Esophagus squamous epithelium (tissue), 5 donors: Measurements from ENCODE around the gene PDGFB. TPM values are rescaled to one million over a fixed set of nuclear protein-coding genes. Genes with fewer than 3 reads are reported as not detected.

Experiments used
- DNase-seq: peaks from one replicate; lab custom pipeline; 2025; lab: John Stamatoyannopoulos, UW
- H3K27ac ChIP-seq, 4 donors: fragments of 200-600 bp; sonication (generic); one replicate each; pipeline ENCODE4 v1.5.1; 2016 to 2019; ENCODE audit warnings: mild to moderate bottlenecking in 1 of 4
- H3K27me3 ChIP-seq, 4 donors: fragments of 200-600 bp; sonication (generic); 1 replicate in 3 of 4; 2 replicates in 1 of 4; pipeline versions ENCODE4 v1.5.1 to v1.6.0; 2017 to 2021; ENCODE audit warnings: antibody characterized with exemption in 1 of 4
- H3K36me3 ChIP-seq, 3 donors: fragments of 200-600 bp; sonication (generic); one replicate each; pipeline ENCODE4 v1.5.1; 2016 to 2019
- H3K4me1 ChIP-seq, 3 donors: fragments of 200-600 bp; sonication (generic); one replicate each; pipeline ENCODE4 v1.5.1; 2017 to 2019
- H3K4me3 ChIP-seq, 4 donors: fragments of 200-600 bp; sonication (generic); 1 replicate in 3 of 4; 2 replicates in 1 of 4; pipeline ENCODE4 v1.5.1; 2016 to 2019; ENCODE audit warnings: mild to moderate bottlenecking in 2 of 4, moderate library complexity in 1 of 4
- H3K9me3 ChIP-seq, 3 donors: fragments of 200-600 bp; sonication (generic); one replicate each; pipeline ENCODE4 v1.5.1; 2016 to 2019
- CTCF ChIP-seq, 6 experiments: fragments of 450-650 bp in 4 of 6; fragments of 200-600 bp in 2 of 6; sonication (generic) in 2 of 6; IDR thresholded peaks; one replicate each; pipeline ENCODE4 v1.5.1; 2016 to 2019; ENCODE audit warnings: antibody characterized with exemption in 6 of 6, mild to moderate bottlenecking in 4 of 6, moderate library complexity in 4 of 6
- POLR2A ChIP-seq, 4 donors: fragments of 450-650 bp; IDR thresholded peaks; one replicate each; pipeline ENCODE4 v1.6.1; 2017; ENCODE audit warnings: antibody characterized with exemption in 4 of 4, mild to moderate bottlenecking in 4 of 4, moderate library complexity in 3 of 4
- WGBS, 2 donors: methylation state at CpG; one replicate each; pipeline ENCODE4 v1.1.5; 2018; 5-methylcytosine and 5-hydroxymethylcytosine counted together
- intact Hi-C: fragments of 100-400 bp; cut with DNase I; formaldehyde crosslinking; loops from one replicate; pipeline ENCODE4 v1.15.0; 2022
- total RNA-seq, 4 donors: library from RNA; depleted of rRNA; stranded (reverse); fragments of >200 nt; gene quantifications; one replicate each; pipeline ENCODE4 v1.1.0, GENCODE V29; 2016
- donor health status: DM: yes; HTN: yes; CAD: no.

PDGFB gene
- total RNA-seq, 4 donors from 2014 or later: 1.2 to 6.3 (median 3.7) TPM

- no peak overlapping the region for H3K27ac ChIP-seq
- no peak for TF ChIP-seq POLR2A (IDR thresholded peaks at IDR 0.05)
- TF ChIP-seq CTCF (IDR thresholded peaks at IDR 0.05): no peak
- H3K4me1 ChIP-seq: peaks cover 23 to 45% (median 24%) of the 10 kb centered on the region in 3 donors
- intact Hi-C loops: no loop called here
- no peak for DNase-seq
- H3K27me3 ChIP-seq: peaks cover 0 to 97% (median 3%) of the 10 kb centered on the region in 4 donors
- no peaks in the 10 kb centered on the region for H3K36me3 ChIP-seq
- 81 to 82% methylated on average over 5 to 7 of the region's 12 CpGs for WGBS, 2 donors
- H3K9me3 ChIP-seq: no peaks in the 10 kb centered on the region
- no peak overlapping the region for H3K4me3 ChIP-seq
Observed at GRCh38 chr22:39249086-39249704, 4.4 kb upstream of the PDGFB start.

- H3K9me3 ChIP-seq: no peaks in the 10 kb centered on the region
- no peak overlapping the region for H3K27ac ChIP-seq
- peaks cover 0 to 98% (median 3%) of the 10 kb centered on the region in 4 donors for H3K27me3 ChIP-seq
- intact Hi-C loops: no loop called here
- WGBS, 2 donors: 24 to 48% methylated on average over 5 of the region's 5 CpGs
- H3K4me3 ChIP-seq: no peak overlapping the region
- TF ChIP-seq CTCF (IDR thresholded peaks at IDR 0.05) (no peak), POLR2A (IDR thresholded peaks at IDR 0.05) (no peak)
- DNase-seq: no peak
- peaks cover 21 to 45% (median 23%) of the 10 kb centered on the region in 3 donors for H3K4me1 ChIP-seq
- no peaks in the 10 kb centered on the region for H3K36me3 ChIP-seq
Observed at GRCh38 chr22:39248254-39248653, 3.5 kb upstream of the PDGFB start.

GRCh38 chr22:39247361-39247760 is 2.6 kb upstream of the PDGFB start:
- peaks cover 19 to 45% (median 27%) of the 10 kb centered on the region in 3 donors for H3K4me1 ChIP-seq
- no peaks in the 10 kb centered on the region for H3K9me3 ChIP-seq
- 76 to 80% methylated on average over 5 to 7 of the region's 7 CpGs for WGBS, 2 donors
- DNase-seq: no peak
- H3K36me3 ChIP-seq: no peaks in the 10 kb centered on the region
- H3K27ac ChIP-seq: no peak overlapping the region
- TF ChIP-seq CTCF (IDR thresholded peaks at IDR 0.05) (no peak), POLR2A (IDR thresholded peaks at IDR 0.05) (no peak)
- no peak overlapping the region for H3K4me3 ChIP-seq
- peaks cover 0 to 98% (median 4%) of the 10 kb centered on the region in 4 donors for H3K27me3 ChIP-seq
- intact Hi-C loops: no loop called here

- peaks cover 0 to 98% (median 3%) of the 10 kb centered on the region in 4 donors for H3K27me3 ChIP-seq
- no peak for DNase-seq
- TF ChIP-seq POLR2A (IDR thresholded peaks at IDR 0.05) (no peak), CTCF (IDR thresholded peaks at IDR 0.05) (no peak)
- no peaks in the 10 kb centered on the region for H3K9me3 ChIP-seq
- intact Hi-C loops: no loop called here
- no peak overlapping the region for H3K27ac ChIP-seq
- WGBS, 2 donors: 80 to 85% methylated on average over 8 to 9 of the region's 10 CpGs
- no peaks in the 10 kb centered on the region for H3K36me3 ChIP-seq
- H3K4me3 ChIP-seq: no peak overlapping the region
- peaks cover 18 to 45% (median 32%) of the 10 kb centered on the region in 3 donors for H3K4me1 ChIP-seq
Observed at GRCh38 chr22:39246690-39247332, 2.0 kb upstream of the PDGFB start.

GRCh38 chr22:39246217-39246616 is 1.4 kb upstream of the PDGFB start:
- H3K4me3 ChIP-seq: no peak overlapping the region
- intact Hi-C loops: no loop called here
- TF ChIP-seq POLR2A (IDR thresholded peaks at IDR 0.05) (no peak), CTCF (IDR thresholded peaks at IDR 0.05) (no peak)
- H3K27me3 ChIP-seq: peaks cover 0 to 98% (median 3%) of the 10 kb centered on the region in 4 donors
- peaks cover 24 to 50% (median 38%) of the 10 kb centered on the region in 3 donors for H3K4me1 ChIP-seq
- DNase-seq: no peak
- no peak overlapping the region for H3K27ac ChIP-seq
- no peaks in the 10 kb centered on the region for H3K36me3 ChIP-seq
- WGBS, 2 donors: 77 to 90% methylated on average over 2 to 3 of the region's 3 CpGs
- H3K9me3 ChIP-seq: no peaks in the 10 kb centered on the region
